Upper lobe of left lung (tissue), 6 donors: ENCODE measurements around the gene SMIM23. TPM values are rescaled to one million over a fixed set of nuclear protein-coding genes. Genes with fewer than 3 reads are reported as not detected.

ENCODE experiments used
- ATAC-seq, 2 donors: fragments of 200-7000 bp; cut with Tn5 transposase; one replicate each; pipeline ENCODE4 v1.9.1; 2022; ENCODE audit warnings: mild to moderate bottlenecking in 2 of 2, moderate library complexity in 2 of 2; ENCODE audit not compliant: low FRiP score in 2 of 2
- DNase-seq, 2 donors: peaks; one replicate each; pipeline ENCODE4 v3.0.0-alpha.2; 2019 to 2020
- H3K27ac ChIP-seq, 4 donors: fragments of 200-600 bp; sonication (generic); one replicate each; pipeline ENCODE4 v1.5.1; 2016 to 2019
- H3K27me3 ChIP-seq, 4 donors: fragments of 200-600 bp; sonication (generic); one replicate each; pipeline ENCODE4 v1.5.1; 2017 to 2019
- H3K36me3 ChIP-seq, 4 donors: fragments of 200-600 bp; sonication (generic); one replicate each; pipeline ENCODE4 v1.5.1; 2016 to 2019
- H3K4me1 ChIP-seq, 4 donors: fragments of 200-600 bp; sonication (generic); one replicate each; pipeline ENCODE4 v1.5.1; 2018 to 2019
- H3K4me3 ChIP-seq, 4 donors: fragments of 200-600 bp; sonication (generic); one replicate each; pipeline ENCODE4 v1.5.1; 2017 to 2019; ENCODE audit warnings: mild to moderate bottlenecking in 2 of 4, moderate library complexity in 1 of 4
- H3K9me3 ChIP-seq, 4 donors: fragments of 200-600 bp; sonication (generic); one replicate each; pipeline ENCODE4 v1.5.1; 2018 to 2019
- EP300 ChIP-seq, 4 donors: sonication (generic); formaldehyde crosslinking; IDR thresholded peaks; one replicate each; pipeline ENCODE4 v1.5.1; 2017; ENCODE audit warnings: antibody characterized with exemption in 4 of 4, control low read depth in 2 of 4
- POLR2A ChIP-seq, 4 donors: fragments of 450-650 bp; IDR thresholded peaks; one replicate each; pipeline ENCODE4 v1.5.1; 2016 to 2017; ENCODE audit warnings: antibody characterized with exemption in 4 of 4, mild to moderate bottlenecking in 2 of 4
- POLR2AphosphoS5 ChIP-seq, 2 donors: sonication (generic); formaldehyde crosslinking; IDR thresholded peaks; one replicate each; pipeline ENCODE4 v1.5.1; 2017; ENCODE audit warnings: antibody characterized with exemption in 2 of 2
- WGBS, 2 donors: methylation state at CpG; one replicate each; pipeline ENCODE4 v1.1.5; 2017 to 2018; 5-methylcytosine and 5-hydroxymethylcytosine counted together
- total RNA-seq, 6 donors: library from RNA; depleted of rRNA in 4 of 6; stranded (reverse); fragments of >200 nt in 4 of 6; gene quantifications; one replicate each; pipeline versions ENCODE4 v1.1.0 to v1.2.1, GENCODE V29; 2016 to 2021
- TF ChIP-seq, protein P1 (sequence below), 6 experiments: fragments of 450-650 bp in 4 of 6; fragments of 200-600 bp in 2 of 6; sonication (generic) in 2 of 6; IDR thresholded peaks; one replicate each; pipeline ENCODE4 v1.5.1; 2016 to 2019; ENCODE audit warnings: antibody characterized with exemption in 6 of 6
- donor health status: DM: no; HTN: no; CAD: no; lungs with moderate emphysema.
- donor health status: DM: no; HTN: yes; CAD: no; lungs with severe emphysema.

Gene SMIM23
- total RNA-seq, 6 donors from 2014 or later: not detected

DNA sequence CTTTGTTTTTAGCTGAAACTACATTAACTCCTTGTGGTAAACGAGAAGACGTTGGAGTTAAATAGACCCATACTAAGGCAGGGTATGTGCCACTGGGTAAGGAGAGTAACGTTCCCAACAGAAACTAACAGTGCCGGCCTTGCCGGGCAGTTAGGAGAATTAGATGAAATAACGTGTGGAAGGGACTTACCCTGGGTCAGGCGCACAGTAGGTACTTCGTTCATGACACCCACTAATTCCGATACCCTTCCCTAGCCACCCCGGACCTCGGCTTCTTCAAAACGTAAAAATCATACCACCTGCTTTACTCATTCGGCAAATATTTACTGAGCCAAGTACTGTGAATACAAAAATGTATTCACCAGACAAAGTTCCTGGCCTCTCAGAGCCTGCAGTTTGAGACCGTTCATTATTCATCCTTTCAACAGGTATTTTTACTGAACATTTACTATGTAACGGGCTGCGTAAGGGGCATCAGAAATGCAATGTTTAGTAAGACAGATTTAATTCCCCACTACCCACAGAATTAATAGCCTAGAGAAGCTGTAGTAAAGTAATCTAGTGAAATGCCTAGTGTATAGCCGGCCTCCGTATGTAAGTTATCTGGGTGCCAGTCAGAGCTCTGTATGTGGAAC is 3.2 kb upstream of the SMIM23 start:
- H3K9me3 ChIP-seq: no peaks in the 10 kb centered on the region
- no peak overlapping the region for H3K4me3 ChIP-seq
- no peak for DNase-seq
- H3K27ac ChIP-seq: no peak overlapping the region
- TF ChIP-seq POLR2A (IDR thresholded peaks at IDR 0.05): no peak
- TF ChIP-seq EP300 (IDR thresholded peaks at IDR 0.05): no peak
- TF ChIP-seq, protein P1, sequence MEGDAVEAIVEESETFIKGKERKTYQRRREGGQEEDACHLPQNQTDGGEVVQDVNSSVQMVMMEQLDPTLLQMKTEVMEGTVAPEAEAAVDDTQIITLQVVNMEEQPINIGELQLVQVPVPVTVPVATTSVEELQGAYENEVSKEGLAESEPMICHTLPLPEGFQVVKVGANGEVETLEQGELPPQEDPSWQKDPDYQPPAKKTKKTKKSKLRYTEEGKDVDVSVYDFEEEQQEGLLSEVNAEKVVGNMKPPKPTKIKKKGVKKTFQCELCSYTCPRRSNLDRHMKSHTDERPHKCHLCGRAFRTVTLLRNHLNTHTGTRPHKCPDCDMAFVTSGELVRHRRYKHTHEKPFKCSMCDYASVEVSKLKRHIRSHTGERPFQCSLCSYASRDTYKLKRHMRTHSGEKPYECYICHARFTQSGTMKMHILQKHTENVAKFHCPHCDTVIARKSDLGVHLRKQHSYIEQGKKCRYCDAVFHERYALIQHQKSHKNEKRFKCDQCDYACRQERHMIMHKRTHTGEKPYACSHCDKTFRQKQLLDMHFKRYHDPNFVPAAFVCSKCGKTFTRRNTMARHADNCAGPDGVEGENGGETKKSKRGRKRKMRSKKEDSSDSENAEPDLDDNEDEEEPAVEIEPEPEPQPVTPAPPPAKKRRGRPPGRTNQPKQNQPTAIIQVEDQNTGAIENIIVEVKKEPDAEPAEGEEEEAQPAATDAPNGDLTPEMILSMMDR (IDR thresholded peaks at IDR 0.05): no peak
- H3K4me1 ChIP-seq: no peaks in the 10 kb centered on the region
- ATAC-seq: no peak
- WGBS, 2 donors: 87 to 88% methylated on average over 18 of the region's 18 CpGs
- H3K36me3 ChIP-seq: no peaks in the 10 kb centered on the region
- no peaks in the 10 kb centered on the region for H3K27me3 ChIP-seq

DNA sequence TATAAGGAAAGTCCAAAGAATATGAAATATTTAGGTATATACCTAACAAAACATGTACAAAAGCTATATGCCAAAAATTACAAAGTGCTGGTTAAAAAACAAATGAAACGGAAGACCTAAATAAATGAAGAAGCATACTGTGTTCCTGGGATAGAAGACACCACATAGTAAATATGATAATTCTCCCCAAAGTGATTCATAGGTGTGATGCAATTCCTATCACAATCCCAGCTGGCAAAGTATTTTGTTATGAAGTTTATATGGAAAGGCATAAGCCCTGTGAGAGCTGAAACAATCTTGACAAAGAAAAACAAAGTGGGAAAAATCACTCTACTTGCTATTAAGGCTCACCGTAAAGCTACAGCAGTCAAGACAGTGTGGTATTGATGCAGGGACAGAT is 2.6 kb upstream of the SMIM23 start:
- TF ChIP-seq, protein P1 (IDR thresholded peaks at IDR 0.05): no peak
- no peaks in the 10 kb centered on the region for H3K4me1 ChIP-seq
- no peak overlapping the region for H3K4me3 ChIP-seq
- ATAC-seq: peak in 1 of 2 donors; percentile 59
- H3K9me3 ChIP-seq: no peaks in the 10 kb centered on the region
- H3K27me3 ChIP-seq: no peaks in the 10 kb centered on the region
- H3K27ac ChIP-seq: no peak overlapping the region
- no peaks in the 10 kb centered on the region for H3K36me3 ChIP-seq
- WGBS, 2 donors: 87 to 93% methylated on average over 2 of the region's 2 CpGs
- DNase-seq: no peak

DNA sequence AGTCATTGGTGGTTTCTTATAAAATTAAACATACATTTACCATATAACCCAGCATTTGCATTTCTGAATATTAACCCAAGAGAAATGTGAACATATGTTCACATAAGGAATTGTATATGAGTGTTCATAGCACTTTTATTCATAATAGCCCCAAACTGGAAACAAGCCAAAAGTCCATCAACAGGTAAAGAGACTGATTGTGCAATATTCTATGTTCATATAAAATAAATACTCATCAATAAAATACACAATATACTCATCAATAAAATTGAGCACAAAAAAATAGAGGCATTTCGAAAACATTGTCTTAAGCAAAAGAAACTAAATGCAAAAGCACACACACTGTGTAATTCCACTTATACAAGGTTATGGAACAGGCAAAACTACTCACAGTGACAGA is 3.7 kb downstream of the SMIM23 start:
- no peak for ATAC-seq
- Histone ChIP-seq H3K27me3 (no peaks in the 10 kb centered on the region), H3K4me1 (no peaks in the 10 kb centered on the region), H3K36me3 (no peaks in the 10 kb centered on the region), H3K4me3 (no peak overlapping the region), H3K27ac (no peak overlapping the region), H3K9me3 (no peaks in the 10 kb centered on the region)
- 83 to 93% methylated on average over 1 of the region's 1 CpG for WGBS, 2 donors
- no peak for DNase-seq
- TF ChIP-seq POLR2AphosphoS5 (IDR thresholded peaks at IDR 0.05) (no peak), POLR2A (IDR thresholded peaks at IDR 0.05) (no peak), EP300 (IDR thresholded peaks at IDR 0.05) (no peak)

DNA sequence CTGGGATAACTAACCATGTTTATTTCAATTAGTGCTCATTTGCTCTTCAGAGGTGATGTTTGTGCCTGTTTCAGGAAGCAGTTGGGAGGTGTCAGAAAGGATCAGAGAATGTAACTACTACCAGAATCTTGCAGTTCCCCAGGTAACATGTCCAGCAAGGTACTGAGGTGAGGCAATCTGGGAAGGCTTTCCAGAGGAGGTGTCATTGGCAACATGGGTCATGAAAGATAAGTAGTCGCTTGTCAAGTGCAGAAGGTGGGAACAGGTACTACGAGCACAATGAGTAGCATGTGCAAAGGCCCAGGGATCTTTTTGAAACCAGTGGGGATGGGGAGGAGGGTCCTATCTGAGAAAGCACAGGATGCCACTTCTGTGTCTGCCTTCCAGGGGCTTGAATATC is 4.8 kb downstream of the SMIM23 start:
- Histone ChIP-seq H3K9me3 (no peaks in the 10 kb centered on the region), H3K27me3 (no peaks in the 10 kb centered on the region), H3K4me3 (no peak overlapping the region), H3K36me3 (no peaks in the 10 kb centered on the region), H3K27ac (no peak overlapping the region), H3K4me1 (no peaks in the 10 kb centered on the region)
- TF ChIP-seq POLR2A (IDR thresholded peaks at IDR 0.05) (no peak), EP300 (IDR thresholded peaks at IDR 0.05) (no peak), POLR2AphosphoS5 (IDR thresholded peaks at IDR 0.05) (no peak)
- TF ChIP-seq, protein P1 (IDR thresholded peaks at IDR 0.05): no peak
- 85 to 89% methylated on average over 2 of the region's 2 CpGs for WGBS, 2 donors
- ATAC-seq (no peak), DNase-seq (no peak)

DNA sequence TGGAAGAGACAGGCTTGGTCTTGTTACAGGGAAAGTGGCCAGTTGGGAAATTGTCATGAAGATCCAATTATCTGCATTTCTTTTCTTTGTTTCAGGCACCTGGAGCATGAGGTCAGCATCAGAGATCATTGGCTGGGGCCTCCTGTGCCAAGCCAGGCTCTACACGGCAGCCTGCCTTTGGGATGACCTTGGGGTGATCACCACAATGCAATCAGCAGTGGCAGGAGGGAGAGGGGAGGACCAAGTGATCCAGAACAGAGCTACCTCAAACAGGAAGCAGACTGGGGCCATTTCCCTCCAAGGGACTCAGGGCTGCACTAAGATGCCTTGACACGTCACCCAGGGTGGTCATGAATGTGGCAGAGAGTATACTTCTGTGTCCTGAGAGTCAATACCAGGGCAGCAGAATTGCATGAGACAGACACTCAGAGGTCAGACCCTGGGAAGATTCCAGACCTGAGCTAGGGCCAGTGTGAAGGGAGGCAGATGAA is 8.9 kb downstream of the SMIM23 start:
- ATAC-seq: no peak
- H3K36me3 ChIP-seq: no peaks in the 10 kb centered on the region
- no peak overlapping the region for H3K27ac ChIP-seq
- no peaks in the 10 kb centered on the region for H3K9me3 ChIP-seq
- H3K27me3 ChIP-seq: no peaks in the 10 kb centered on the region
- H3K4me3 ChIP-seq: no peak overlapping the region
- DNase-seq: no peak
- H3K4me1 ChIP-seq: no peaks in the 10 kb centered on the region
- WGBS, 2 donors: 36 to 43% methylated on average over 1 to 2 of the region's 2 CpGs
- TF ChIP-seq POLR2AphosphoS5 (IDR thresholded peaks at IDR 0.05) (no peak), POLR2A (IDR thresholded peaks at IDR 0.05) (no peak), EP300 (IDR thresholded peaks at IDR 0.05) (no peak)
- TF ChIP-seq, protein P1 (IDR thresholded peaks at IDR 0.05): no peak
